BLaER1 (cell line): ENCODE results near the gene HRK.
"Not testable (repeated sequence)": the region's sequence is repeated elsewhere in the genome, so short reads cannot be mapped to it uniquely, and the experiment has no call there.

ENCODE experiments used
- H3K27ac ChIP-seq: shearing (Covaris generic); formaldehyde crosslinking; 2 replicates; pipeline ENCODE4 v1.8.1; 2022
- H3K27me3 ChIP-seq: shearing (Covaris generic); formaldehyde crosslinking; 2 replicates; pipeline ENCODE4 v1.8.1; 2022
- H3K36me3 ChIP-seq: shearing (Covaris generic); formaldehyde crosslinking; 2 replicates; pipeline ENCODE4 v1.8.1; 2022
- H3K4me1 ChIP-seq: shearing (Covaris generic); formaldehyde crosslinking; 2 replicates; pipeline ENCODE4 v1.8.1; 2022
- H3K4me2 ChIP-seq: shearing (Covaris generic); formaldehyde crosslinking; 2 replicates; pipeline ENCODE4 v1.8.1; 2022
- H3K4me3 ChIP-seq: shearing (Covaris generic); formaldehyde crosslinking; 2 replicates; pipeline ENCODE4 v1.8.1; 2022
- H3K9ac ChIP-seq: shearing (Covaris generic); formaldehyde crosslinking; 2 replicates; pipeline ENCODE4 v1.8.1; 2022
- H3K9me3 ChIP-seq: shearing (Covaris generic); formaldehyde crosslinking; 2 replicates; pipeline ENCODE4 v1.8.1; 2022
- H4K20me1 ChIP-seq: shearing (Covaris generic); formaldehyde crosslinking; 2 replicates; pipeline ENCODE4 v1.8.1; 2022
- Cebpa-rat ChIP-seq: shearing (Covaris generic); IDR thresholded peaks from 2 replicates; pipeline ENCODE4 v1.8.1; 2022

Gene HRK

DNA sequence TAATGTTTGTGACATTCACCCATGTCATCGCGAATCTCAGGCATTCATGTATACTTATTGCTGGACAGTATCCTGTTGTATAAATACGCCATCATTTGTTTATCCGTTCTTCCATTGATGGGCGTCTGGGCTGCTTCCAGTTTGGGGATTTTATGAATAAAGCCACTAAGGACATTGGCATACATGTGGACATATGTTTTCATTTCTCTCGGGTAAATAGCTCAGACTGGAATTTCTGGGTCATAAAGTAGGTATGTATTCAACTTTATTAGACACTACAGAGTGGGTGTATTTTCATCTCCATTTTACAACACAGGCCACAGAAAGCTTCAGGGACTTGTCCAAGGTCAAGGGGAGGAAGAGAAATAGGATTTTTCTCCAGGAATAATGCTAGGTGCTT is 48.9 kb downstream of the HRK start:
- H4K20me1 ChIP-seq: no peaks in the 10 kb centered on the region

GRCh38 chr12:116827432-116827831 is 53.8 kb downstream of the HRK start:
- Histone ChIP-seq H3K4me2 (no peak overlapping the region), H3K27ac (no peak overlapping the region), H3K4me3 (no peak overlapping the region), H3K27me3 (no peaks in the 10 kb centered on the region), H3K9ac (no peak overlapping the region), H4K20me1 (no peaks in the 10 kb centered on the region), H3K9me3 (peaks cover 13% of the 10 kb centered on the region; the same call in 1 of the 2 replicates), H3K4me1 (no peaks in the 10 kb centered on the region), H3K36me3 (peaks cover 8% of the 10 kb centered on the region; the same call in 1 of the 2 replicates)
- TF ChIP-seq Cebpa-rat: no peak

More for the DNA sequence above, 48.9 kb downstream of the HRK start:
- H3K4me3 ChIP-seq: no peak overlapping the region
- H3K36me3 ChIP-seq: peaks cover 30% of the 10 kb centered on the region
- H3K27me3 ChIP-seq: no peaks in the 10 kb centered on the region
- no peaks in the 10 kb centered on the region for H3K4me1 ChIP-seq
- no peak overlapping the region for H3K9ac ChIP-seq
- peaks cover 6% of the 10 kb centered on the region; the same call in 1 of the 2 replicates for H3K9me3 ChIP-seq
- TF ChIP-seq Cebpa-rat: no peak
- no peak overlapping the region for H3K27ac ChIP-seq
- no peak overlapping the region for H3K4me2 ChIP-seq

DNA sequence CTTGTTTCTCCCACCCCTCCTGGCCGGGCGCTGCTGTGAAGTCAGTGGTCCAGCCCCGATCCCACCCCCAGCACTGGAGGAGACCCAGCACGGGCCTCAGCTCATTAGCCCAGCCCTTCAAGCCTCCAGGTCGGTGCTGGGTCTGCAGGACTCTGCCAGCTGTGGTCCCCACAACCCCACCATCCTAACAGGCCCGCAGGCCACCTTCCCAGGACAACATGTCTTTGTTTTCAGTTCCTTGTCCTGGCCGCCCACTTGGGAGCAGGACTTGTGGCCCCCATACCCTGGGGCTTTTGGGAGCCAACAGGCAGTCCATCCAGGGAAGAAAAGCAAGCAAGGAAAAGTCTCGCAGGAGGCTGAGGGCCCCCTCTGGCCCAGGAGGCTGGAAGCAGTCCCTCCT is 60.0 kb downstream of the HRK start:
- Histone ChIP-seq H4K20me1 (no peaks in the 10 kb centered on the region), H3K27ac (no peak overlapping the region)

GRCh38 chr12:116820064-116820656 is 61.1 kb downstream of the HRK start:
- H4K20me1 ChIP-seq: no peaks in the 10 kb centered on the region
- no peak overlapping the region for H3K27ac ChIP-seq
- peak overlapping the region; percentile 93 for H3K4me2 ChIP-seq
- H3K4me3 ChIP-seq: no peak overlapping the region
- H3K27me3 ChIP-seq: no peaks in the 10 kb centered on the region
- H3K9ac ChIP-seq: no peak overlapping the region
- H3K36me3 ChIP-seq: peaks cover 7% of the 10 kb centered on the region; the same call in 1 of the 2 replicates
- no peak for TF ChIP-seq Cebpa-rat
- H3K9me3 ChIP-seq: peaks cover 12% of the 10 kb centered on the region; the same call in 1 of the 2 replicates
- peaks cover 54% of the 10 kb centered on the region for H3K4me1 ChIP-seq

More for the DNA sequence above, 60.0 kb downstream of the HRK start:
- Histone ChIP-seq H3K4me1 (peaks cover 43% of the 10 kb centered on the region), H3K4me3 (no peak overlapping the region), H3K9me3 (peaks cover 13% of the 10 kb centered on the region; the same call in 1 of the 2 replicates), H3K27me3 (no peaks in the 10 kb centered on the region), H3K4me2 (peak overlapping the region; percentile 36), H3K36me3 (peaks cover 8% of the 10 kb centered on the region; the same call in 1 of the 2 replicates), H3K9ac (no peak overlapping the region; the same call in 1 of the 2 replicates)
- TF ChIP-seq Cebpa-rat: no peak

DNA sequence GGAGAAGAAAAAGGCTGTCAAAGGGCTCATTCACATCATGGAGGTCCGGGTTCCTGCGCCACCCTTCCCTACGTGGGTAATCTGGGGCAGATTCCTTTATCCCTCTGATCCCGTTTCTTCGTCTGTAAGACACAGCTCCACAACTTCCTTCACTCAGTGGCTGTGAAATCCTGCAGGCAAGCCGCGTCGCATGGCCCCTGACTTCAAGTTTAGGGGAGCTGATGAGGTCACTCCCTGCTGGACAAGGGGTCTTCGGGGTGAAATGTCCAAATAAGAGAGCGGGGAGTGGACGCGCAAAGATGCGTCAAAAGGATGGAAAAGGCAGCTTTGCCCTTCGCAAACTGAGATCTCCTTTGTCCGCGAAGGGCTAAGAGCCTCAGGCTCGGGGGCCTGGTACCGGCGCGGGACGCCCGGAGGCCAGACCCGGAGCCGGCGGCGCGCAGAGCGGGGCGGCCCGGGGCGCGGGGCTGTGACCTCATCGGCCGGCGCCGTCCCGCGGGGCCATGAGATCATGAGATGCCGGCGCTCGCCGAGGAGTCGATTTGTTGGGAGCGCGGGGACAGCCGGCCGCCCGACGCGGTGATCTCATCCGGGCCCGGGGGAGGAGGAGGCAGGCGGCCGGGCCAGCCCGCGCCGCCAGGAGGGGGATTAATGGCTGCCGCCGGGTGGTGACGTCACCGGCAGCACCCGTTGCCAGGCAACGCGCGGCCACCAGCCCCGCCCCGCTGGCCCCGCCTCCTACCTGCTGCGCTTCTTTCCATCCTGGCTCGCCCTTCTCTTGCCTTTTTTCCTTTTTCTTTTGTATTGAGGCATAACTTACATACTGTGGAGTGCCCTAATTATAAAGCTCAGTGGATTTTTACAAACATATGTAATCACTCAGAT is 62.1 kb downstream of the HRK start:
- Histone ChIP-seq H3K27ac (peak overlapping the region; percentile 84), H3K9me3 (peaks cover 3% of the 10 kb centered on the region; the same call in 1 of the 2 replicates), H4K20me1 (no peaks in the 10 kb centered on the region)

DNA sequence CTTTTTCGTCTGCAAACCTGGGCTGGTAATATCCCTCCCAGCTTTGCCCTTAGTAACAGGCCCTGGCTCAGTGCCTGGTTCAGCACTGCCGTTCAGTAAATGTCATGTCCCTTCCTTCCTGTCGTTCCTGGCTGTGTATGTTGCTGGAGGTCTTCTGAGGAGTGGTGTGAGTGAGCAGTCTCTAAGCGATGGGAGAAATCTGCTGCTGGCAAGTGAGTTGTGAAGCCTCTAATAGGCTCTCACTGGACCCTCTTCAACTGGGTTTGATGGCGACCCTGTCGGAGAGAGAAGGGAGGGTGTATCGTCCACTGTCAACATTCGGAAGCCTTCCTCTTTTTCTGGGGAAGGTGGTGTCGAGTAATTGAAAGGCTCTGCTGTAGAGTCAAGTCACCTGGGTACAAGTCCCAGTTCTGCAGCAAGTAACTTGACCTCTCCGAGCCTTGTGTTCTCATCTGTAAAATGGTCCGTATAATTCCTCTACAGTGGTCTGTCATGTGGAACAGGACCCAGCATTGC is 62.8 kb downstream of the HRK start:
- H4K20me1 ChIP-seq: no peaks in the 10 kb centered on the region
- H3K27me3 ChIP-seq: no peaks in the 10 kb centered on the region
- peak overlapping the region; percentile 74 for H3K4me3 ChIP-seq
- peak overlapping the region; percentile 91 for H3K9ac ChIP-seq
- H3K4me2 ChIP-seq: peak overlapping the region; percentile 93
- H3K36me3 ChIP-seq: no peaks in the 10 kb centered on the region
- H3K9me3 ChIP-seq: no peaks in the 10 kb centered on the region
- peaks cover 69% of the 10 kb centered on the region for H3K4me1 ChIP-seq
- peak overlapping the region; percentile 84 for H3K27ac ChIP-seq
- no peak for TF ChIP-seq Cebpa-rat

More for the DNA sequence above, 62.1 kb downstream of the HRK start:
- peak overlapping the region; percentile 93 for H3K4me2 ChIP-seq
- no peaks in the 10 kb centered on the region for H3K36me3 ChIP-seq
- H3K9ac ChIP-seq: peak overlapping the region; percentile 91
- no peak for TF ChIP-seq Cebpa-rat
- peaks cover 64% of the 10 kb centered on the region for H3K4me1 ChIP-seq
- H3K4me3 ChIP-seq: peak overlapping the region; percentile 74
- H3K27me3 ChIP-seq: no peaks in the 10 kb centered on the region

DNA sequence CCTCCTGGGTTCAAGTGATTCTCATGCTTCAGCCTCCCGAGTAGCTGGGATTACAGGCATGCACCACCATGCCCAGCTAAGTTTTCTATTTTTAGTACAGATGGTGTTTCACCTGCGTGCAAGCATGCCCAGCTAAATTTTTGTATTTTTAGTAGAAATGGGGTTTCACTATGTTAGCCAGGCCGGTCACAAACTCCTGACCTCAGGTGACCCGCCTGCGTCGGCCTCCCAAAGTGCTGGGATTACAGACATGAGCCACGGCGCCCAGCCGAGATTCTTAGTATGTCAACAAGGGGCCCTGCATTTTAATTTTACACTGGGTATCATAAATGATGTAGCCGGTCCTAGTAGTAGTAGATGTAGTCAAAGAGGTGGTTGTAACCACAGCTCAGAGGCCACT is 66.5 kb downstream of the HRK start:
- not testable (repeated sequence) for H3K36me3 ChIP-seq, H3K27ac ChIP-seq, H4K20me1 ChIP-seq, H3K9me3 ChIP-seq, H3K9ac ChIP-seq, H3K4me3 ChIP-seq, H3K27me3 ChIP-seq
- H3K4me1 ChIP-seq: peaks cover 63% of the 10 kb centered on the region
- H3K4me2 ChIP-seq: peak overlapping the region; percentile 93

GRCh38 chr12:116813271-116814041 is 67.8 kb downstream of the HRK start:
- Histone ChIP-seq H3K27me3 (no peaks in the 10 kb centered on the region), H3K36me3 (no peaks in the 10 kb centered on the region), H3K9me3 (no peaks in the 10 kb centered on the region), H3K27ac (no peak overlapping the region), H3K4me2 (0 out of 2 replicates have a peak overlapping the region, but pooled peaks have one; percentile 93), H3K4me1 (peaks cover 71% of the 10 kb centered on the region), H3K9ac (no peak overlapping the region), H3K4me3 (no peak overlapping the region), H4K20me1 (no peaks in the 10 kb centered on the region)
- TF ChIP-seq Cebpa-rat: no peak

GRCh38 chr12:116812238-116812637 is 69.0 kb downstream of the HRK start:
- 0 out of 2 replicates have a peak overlapping the region, but pooled peaks have one; percentile 25 for H3K27ac ChIP-seq
- H3K9me3 ChIP-seq: no peaks in the 10 kb centered on the region
- no peaks in the 10 kb centered on the region for H3K27me3 ChIP-seq
- H3K4me3 ChIP-seq: no peak overlapping the region
- no peak overlapping the region for H3K9ac ChIP-seq
- TF ChIP-seq Cebpa-rat: no peak
- no peaks in the 10 kb centered on the region for H3K36me3 ChIP-seq
- H3K4me2 ChIP-seq: no peak overlapping the region
- H4K20me1 ChIP-seq: no peaks in the 10 kb centered on the region
- H3K4me1 ChIP-seq: peaks cover 71% of the 10 kb centered on the region
